ENCODE measurements around the gene SARNP.

DNA sequence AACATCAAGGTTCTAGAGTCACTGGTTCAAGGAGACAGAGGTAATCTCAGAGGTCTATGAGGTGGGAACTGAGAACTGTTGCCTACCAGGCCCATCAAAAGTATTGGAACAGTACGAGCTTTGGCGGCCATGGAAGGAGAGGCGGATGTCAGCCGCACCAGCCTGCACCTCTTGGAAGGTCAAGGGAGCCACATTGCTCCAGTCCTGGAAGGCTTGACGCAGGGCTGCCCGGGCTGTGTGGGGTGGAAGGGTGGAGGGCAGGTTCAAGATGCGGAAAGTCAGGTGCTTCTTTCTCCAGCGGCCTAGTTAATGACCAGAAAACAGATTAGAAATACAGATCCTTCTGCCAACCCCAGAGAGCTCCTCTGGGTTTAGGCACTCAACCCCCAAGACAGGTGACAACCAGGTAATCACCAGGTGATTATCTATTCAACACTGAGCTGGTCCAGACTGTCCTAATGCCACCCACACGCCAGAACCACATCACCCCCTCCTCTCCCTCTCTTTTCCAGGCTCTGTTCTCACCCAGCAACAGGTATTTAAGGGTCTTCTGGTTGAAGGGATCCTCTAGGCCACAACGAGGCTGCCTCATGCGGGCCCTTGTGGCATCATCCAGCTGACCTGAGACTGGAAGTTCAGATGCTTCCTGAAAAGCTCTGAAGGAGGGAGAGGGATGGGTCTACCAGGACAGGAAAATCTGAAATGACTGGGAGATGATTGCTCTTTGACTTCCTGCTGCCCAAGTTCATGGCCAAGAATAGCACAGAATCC lies 23.2 kb upstream of the SARNP start:
- no peak for TF ChIP-seq CTCF (IDR thresholded peaks at IDR 0.05)
- TF ChIP-seq POLR2AphosphoS5 (IDR thresholded peaks at IDR 0.05): no peak
- no peak for TF ChIP-seq EP300 (IDR thresholded peaks at IDR 0.05)

Measured in stomach (tissue), 4 donors.